Measurements from ENCODE around the gene LHFPL6.

The LHFPL6 gene

GRCh38 chr13:39407786-39408185 is 195.2 kb downstream of the LHFPL6 start:
- DNase-seq: no peak

- no peak for DNase-seq
Measured at GRCh38 chr13:39407138-39407537, 195.9 kb downstream of the LHFPL6 start.

- no peak for DNase-seq
Measured at GRCh38 chr13:39406688-39407087, 196.3 kb downstream of the LHFPL6 start.

- DNase-seq: no peak
Measured at GRCh38 chr13:39405596-39406205, 197.3 kb downstream of the LHFPL6 start.

GRCh38 chr13:39405107-39405506 is 197.9 kb downstream of the LHFPL6 start:
- DNase-seq: no peak

- DNase-seq: no peak
Measured at GRCh38 chr13:39403106-39403505, 199.9 kb downstream of the LHFPL6 start.

GRCh38 chr13:39402221-39402970 is 200.6 kb downstream of the LHFPL6 start:
- DNase-seq: no peak

GRCh38 chr13:39401756-39402155 is 201.2 kb downstream of the LHFPL6 start:
- DNase-seq: no peak

GRCh38 chr13:39401046-39401705 is 201.8 kb downstream of the LHFPL6 start:
- DNase-seq: no peak

- DNase-seq: no peak
Measured at GRCh38 chr13:39399102-39399501, 203.9 kb downstream of the LHFPL6 start.

- DNase-seq: no peak
Measured at GRCh38 chr13:39397896-39398265, 205.1 kb downstream of the LHFPL6 start.

GRCh38 chr13:39397226-39397895 is 205.6 kb downstream of the LHFPL6 start:
- DNase-seq: no peak

- no peak for DNase-seq
Measured at GRCh38 chr13:39394796-39395678, 208.0 kb downstream of the LHFPL6 start.

GRCh38 chr13:39391761-39392160 is 211.2 kb downstream of the LHFPL6 start:
- no peak for DNase-seq

- DNase-seq: no peak
Measured at GRCh38 chr13:39389013-39389412, 214.0 kb downstream of the LHFPL6 start.

GRCh38 chr13:39385621-39386231 is 217.3 kb downstream of the LHFPL6 start:
- no peak for DNase-seq

- no peak for DNase-seq
Measured at GRCh38 chr13:39385154-39385553, 217.8 kb downstream of the LHFPL6 start.

GRCh38 chr13:39381456-39381855 is 221.5 kb downstream of the LHFPL6 start:
- no peak for DNase-seq

GRCh38 chr13:39379667-39380655 is 223.0 kb downstream of the LHFPL6 start:
- DNase-seq: no peak

- DNase-seq: no peak
Measured at GRCh38 chr13:39379118-39379517, 223.9 kb downstream of the LHFPL6 start.

- no peak for DNase-seq
Measured at GRCh38 chr13:39378306-39378705, 224.7 kb downstream of the LHFPL6 start.

Measured in CD4-positive, alpha-beta T cell treated with Interleukin-12 subunit alpha and Interleukin-12 subunit beta, for 1 hour (primary cell).